MM.1S (cell line): ENCODE data around the gene NUDT6.

Source experiments
- DNase-seq: peaks from one replicate; pipeline ENCODE4 v3.0.0-alpha.2; 2015
- H2AFZ ChIP-seq: fragments of 300-600 bp; sonication (generic); 2 replicates; pipeline ENCODE4 v1.6.0; 2016; ENCODE audit warnings: antibody characterized with exemption, low read length
- H3F3A ChIP-seq: fragments of 300-600 bp; sonication (generic); 2 replicates; pipeline ENCODE4 v1.6.1; 2016; ENCODE audit warnings: mild to moderate bottlenecking, antibody characterized with exemption, low read length, moderate library complexity, mixed read lengths; ENCODE audit not compliant: insufficient read depth
- H3K27ac ChIP-seq: fragments of 300-600 bp; sonication (generic); 2 replicates; pipeline ENCODE4 v1.5.1; 2016; ENCODE audit warnings: mild to moderate bottlenecking, low read length
- H3K27me3 ChIP-seq: fragments of 300-600 bp; sonication (generic); replicated peaks from 2 replicates; pipeline ENCODE4 v1.6.0; 2016; ENCODE audit warnings: low read length; ENCODE audit not compliant: insufficient read depth
- H3K36me3 ChIP-seq: fragments of 300-600 bp; sonication (generic); replicated peaks from 2 replicates; pipeline ENCODE4 v1.6.1; 2016; ENCODE audit warnings: mild to moderate bottlenecking, low read length, mixed read lengths; ENCODE audit not compliant: insufficient read depth
- H3K4me1 ChIP-seq: fragments of 300-600 bp; sonication (generic); 2 replicates; pipeline ENCODE4 v1.6.1; 2016; ENCODE audit warnings: low read length, mixed read lengths
- H3K4me2 ChIP-seq: fragments of 300-600 bp; sonication (generic); 2 replicates; pipeline ENCODE4 v1.6.0; 2016; ENCODE audit warnings: low read depth, low read length
- H3K4me3 ChIP-seq: fragments of 300-600 bp; sonication (generic); 2 replicates; pipeline ENCODE4 v1.5.1; 2016; ENCODE audit warnings: low read length, mixed read lengths
- H3K79me2 ChIP-seq: fragments of 300-600 bp; sonication (generic); 2 replicates; pipeline ENCODE4 v1.6.1; 2016; ENCODE audit warnings: mixed run types, low read length, mixed read lengths
- H3K9ac ChIP-seq: fragments of 300-600 bp; sonication (generic); 2 replicates; pipeline ENCODE4 v1.6.1; 2016; ENCODE audit warnings: low read length, mixed read lengths
- H3K9me2 ChIP-seq: fragments of 300-600 bp; sonication (generic); replicated peaks from 2 replicates; pipeline ENCODE4 v1.6.1; 2016; ENCODE audit warnings: mild to moderate bottlenecking, low read length, mixed read lengths; ENCODE audit not compliant: insufficient read depth
- H3K9me3 ChIP-seq: fragments of 300-600 bp; sonication (generic); replicated peaks from 2 replicates; pipeline ENCODE4 v1.6.1; 2016; ENCODE audit warnings: mild to moderate bottlenecking, low read length, mixed read lengths; ENCODE audit not compliant: insufficient read depth
- H4K20me1 ChIP-seq: fragments of 300-600 bp; sonication (generic); 2 replicates; pipeline ENCODE4 v1.6.1; 2016; ENCODE audit warnings: mild to moderate bottlenecking, low read length, moderate library complexity, mixed read lengths; ENCODE audit not compliant: insufficient read depth
- CTCF ChIP-seq: fragments of 300-600 bp; sonication (generic); IDR thresholded peaks from 2 replicates; pipeline ENCODE4 v1.5.1; 2016; ENCODE audit warnings: antibody characterized with exemption, low read length, mixed read lengths
- EZH2 ChIP-seq: fragments of 300-600 bp; sonication (generic); optimal IDR thresholded peaks from 2 replicates; pipeline ENCODE3; 2017; ENCODE audit warnings: low read depth, mild to moderate bottlenecking, antibody characterized with exemption, low read length, mixed read lengths
- EZH2phosphoT487 ChIP-seq: fragments of 300-600 bp; sonication (generic); IDR thresholded peaks from 2 replicates; pipeline ENCODE4 v1.6.1; 2018; ENCODE audit warnings: antibody characterized with exemption, low read length

NUDT6 gene

DNA sequence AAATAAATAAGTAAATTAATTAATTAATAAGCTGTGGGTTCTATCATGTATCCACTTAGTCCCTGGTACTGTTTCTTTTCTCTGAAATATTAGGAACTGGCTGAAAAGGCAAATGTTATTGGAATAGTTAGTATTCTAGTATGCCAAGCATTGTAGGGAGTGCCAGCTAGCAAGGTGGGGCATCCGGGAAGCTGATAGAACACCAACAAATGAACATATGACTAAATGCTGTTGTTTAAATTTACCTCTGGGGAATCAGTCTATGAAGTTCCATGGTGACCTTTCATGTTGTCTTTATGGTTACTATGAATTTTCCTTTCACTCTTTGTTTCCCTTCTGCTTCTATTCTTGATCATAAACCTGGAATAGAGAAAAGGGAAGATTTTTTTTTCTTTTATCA, 32.7 kb downstream of the NUDT6 start:
- Histone ChIP-seq H3K9me2 (no peaks in the 10 kb centered on the region), H3K4me2 (no peak overlapping the region), H3F3A (no peaks in the 10 kb centered on the region), H4K20me1 (no peaks in the 10 kb centered on the region), H3K27me3 (no peaks in the 10 kb centered on the region), H3K9me3 (no peaks in the 10 kb centered on the region), H3K36me3 (no peaks in the 10 kb centered on the region), H3K4me3 (no peak overlapping the region), H3K4me1 (no peaks in the 10 kb centered on the region), H2AFZ (no peak overlapping the region), H3K27ac (no peak overlapping the region), H3K9ac (no peak overlapping the region), H3K79me2 (no peaks in the 10 kb centered on the region)
- no peak for TF ChIP-seq CTCF
- TF ChIP-seq EZH2 = no peak
- TF ChIP-seq EZH2phosphoT487 = no peak
- DNase-seq = no peak

DNA sequence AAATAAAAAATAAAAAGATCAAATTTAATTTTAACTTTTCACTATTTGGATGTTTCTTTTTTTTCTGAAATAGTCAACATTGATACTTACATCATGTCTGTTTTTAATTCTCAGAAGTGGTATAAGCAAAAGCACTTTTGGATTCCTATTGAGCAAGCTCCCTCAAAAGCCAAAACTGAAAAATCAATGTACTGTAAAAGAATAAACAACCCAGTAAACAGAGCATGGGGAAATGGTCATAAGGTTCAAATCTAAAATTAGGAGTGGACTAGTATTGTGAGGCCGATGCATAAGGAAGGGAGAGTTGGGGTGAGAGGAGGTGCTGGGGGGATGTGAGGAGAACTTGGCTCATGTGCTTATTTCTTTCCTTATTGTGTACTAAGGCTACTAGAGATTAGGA, 37.9 kb downstream of the NUDT6 start:
- Histone ChIP-seq H3F3A (no peaks in the 10 kb centered on the region), H3K79me2 (no peaks in the 10 kb centered on the region), H3K9ac (no peak overlapping the region), H3K9me2 (no peaks in the 10 kb centered on the region), H3K4me3 (no peak overlapping the region), H3K4me1 (no peaks in the 10 kb centered on the region), H3K4me2 (no peak overlapping the region), H3K27me3 (no peaks in the 10 kb centered on the region), H4K20me1 (no peaks in the 10 kb centered on the region), H3K36me3 (no peaks in the 10 kb centered on the region), H2AFZ (no peak overlapping the region), H3K9me3 (no peaks in the 10 kb centered on the region), H3K27ac (no peak overlapping the region)
- no peak for DNase-seq
- TF ChIP-seq EZH2phosphoT487 = no peak
- no peak for TF ChIP-seq EZH2
- TF ChIP-seq CTCF = no peak

DNA sequence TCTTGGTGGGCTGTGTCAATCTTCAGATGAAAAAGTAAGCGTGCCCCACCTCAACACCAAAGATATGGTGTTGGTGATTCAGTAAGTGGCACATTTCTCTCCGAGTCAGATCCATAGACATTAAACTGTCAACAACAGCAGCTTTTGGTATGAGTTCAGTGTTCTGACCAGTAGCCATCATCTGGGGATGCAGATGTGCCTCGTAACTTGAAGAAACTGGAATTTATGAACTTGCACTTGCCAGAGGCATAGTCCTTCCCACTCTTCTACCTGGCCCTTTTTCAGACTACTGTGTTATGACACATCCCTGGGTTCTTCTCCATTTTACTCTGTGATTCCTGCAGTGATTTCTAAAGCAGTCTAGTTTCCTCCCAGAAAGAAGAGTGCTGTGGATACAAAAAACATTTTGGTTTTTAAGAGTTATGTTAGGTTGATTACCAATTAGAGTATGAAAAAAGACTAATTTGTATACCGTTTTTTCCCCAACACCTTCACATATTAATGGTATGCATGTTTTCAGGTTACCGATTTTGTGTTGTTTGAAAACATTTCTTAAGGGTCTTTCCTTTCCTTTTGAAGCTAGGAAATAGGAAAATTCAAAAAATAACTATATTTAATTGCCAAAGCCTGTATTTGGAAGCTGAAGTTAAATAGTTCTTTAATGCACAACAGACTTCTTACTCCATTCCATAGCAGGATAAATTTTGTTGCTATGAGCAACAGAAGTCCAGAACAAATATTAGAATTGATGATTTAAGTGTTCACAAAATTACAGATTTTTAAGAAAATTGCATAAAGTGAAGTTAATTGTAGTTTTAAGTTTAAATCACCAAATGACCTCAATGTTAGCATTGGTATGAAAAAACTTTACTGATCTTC, 39.3 kb downstream of the NUDT6 start:
- no peaks in the 10 kb centered on the region for H4K20me1 ChIP-seq
- H3K4me3 ChIP-seq = no peak overlapping the region
- H2AFZ ChIP-seq = no peak overlapping the region
- H3K27ac ChIP-seq = no peak overlapping the region
- no peaks in the 10 kb centered on the region for H3K9me3 ChIP-seq
- H3K36me3 ChIP-seq = no peaks in the 10 kb centered on the region
- H3K4me2 ChIP-seq = no peak overlapping the region
- no peak overlapping the region for H3K9ac ChIP-seq
- H3F3A ChIP-seq = no peaks in the 10 kb centered on the region
- no peaks in the 10 kb centered on the region for H3K27me3 ChIP-seq
- no peak for DNase-seq
- H3K79me2 ChIP-seq = no peaks in the 10 kb centered on the region
- no peaks in the 10 kb centered on the region for H3K9me2 ChIP-seq
- TF ChIP-seq CTCF (no peak), EZH2phosphoT487 (no peak), EZH2 (no peak)
- no peaks in the 10 kb centered on the region for H3K4me1 ChIP-seq
